ENCODE results near the gene PRLR. TPM values are rescaled to one million over a fixed set of nuclear protein-coding genes. Genes with fewer than 3 reads are reported as not detected.

PRLR gene
- total and polyA plus RNA-seq, 10 of the 15 experiments (the other 5 are each of a cell fraction or from before 2014, with no cell fraction given) = 0.03 to 8.1 (median 0.20) TPM

DNA sequence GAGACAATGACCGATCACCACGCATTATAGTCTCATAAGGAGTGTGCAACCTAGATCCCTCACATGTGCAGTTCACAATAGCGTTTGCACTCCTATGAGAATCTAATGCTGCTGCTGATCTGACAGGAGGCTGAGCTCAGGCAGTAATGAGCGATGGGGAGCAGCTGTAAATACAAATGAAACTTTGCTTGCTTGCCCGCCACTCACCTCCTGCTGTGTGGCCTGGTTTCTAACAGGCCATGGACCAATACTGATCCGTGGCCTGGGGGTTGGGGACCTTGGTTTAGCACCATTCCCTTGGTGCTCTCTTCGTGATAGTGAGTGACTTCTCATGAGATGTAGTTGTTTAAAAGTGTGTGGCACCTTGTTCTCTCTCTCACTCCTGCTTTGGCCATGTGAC lies 50.2 kb downstream of the PRLR start:
- in situ Hi-C loops (cut with MboI) (loop anchor here (5.0 kb wide), 1 partner anchor 88 kb away; no protein-coding TSS in a partner anchor), intact Hi-C loops (cut with micrococcal nuclease; ENCODE audit: unreplicated experiment) (no loop called here)
- no peaks in the 10 kb centered on the region for H3K79me2 ChIP-seq (ENCODE audit: control insufficient read depth, insufficient read depth, low read length)
- RAD21 ChIA-PET (ENCODE audit: unreplicated experiment) = no interaction called here
- ATAC-seq (no peak), DNase-seq (ENCODE audit: low read depth, low spot score) (no peak), FAIRE-seq (no peak)
- H4K20me1 ChIP-seq (ENCODE audit: control insufficient read depth, insufficient read depth) = no peaks in the 10 kb centered on the region
- H3K9ac ChIP-seq (ENCODE audit: control insufficient read depth, insufficient read depth, low read length) = no peak overlapping the region
- CTCF ChIA-PET = interaction anchor here (6.2 kb wide), 1 partner anchor 90 kb away, joined by 91 read pairs; no protein-coding TSS in a partner anchor
- H3K9me3 ChIP-seq (replicated peaks; ENCODE audit: control insufficient read depth, insufficient read depth, low read length) = no peaks in the 10 kb centered on the region; the same call in 2 of the 3 replicates
- no peak overlapping the region for H3K4me2 ChIP-seq (ENCODE audit: control insufficient read depth, insufficient read depth)
- no peak overlapping the region for H2AFZ ChIP-seq (ENCODE audit: control insufficient read depth, low read depth, low read length)
- POLR2A ChIA-PET = no interaction called here
- H3K36me3 ChIP-seq (ENCODE audit: control insufficient read depth in 2 of 2, insufficient read depth in 2 of 2, low read length in 1 of 2) = no peaks in the 10 kb centered on the region
- SMC1A ChIA-PET (ENCODE audit: uncharacterized antibody, unreplicated experiment) = interaction anchor here (1.0 to 5.4 kb wide), 3 partner anchors 33 to 92 kb away, joined by 3 to 27 read pairs (median 8); no protein-coding TSS in a partner anchor
- H3K4me3 ChIP-seq = no peak overlapping the region
- TF ChIP-seq PAX8 (IDR thresholded peaks at IDR 0.05) = no peak
- TF ChIP-seq, protein P1, sequence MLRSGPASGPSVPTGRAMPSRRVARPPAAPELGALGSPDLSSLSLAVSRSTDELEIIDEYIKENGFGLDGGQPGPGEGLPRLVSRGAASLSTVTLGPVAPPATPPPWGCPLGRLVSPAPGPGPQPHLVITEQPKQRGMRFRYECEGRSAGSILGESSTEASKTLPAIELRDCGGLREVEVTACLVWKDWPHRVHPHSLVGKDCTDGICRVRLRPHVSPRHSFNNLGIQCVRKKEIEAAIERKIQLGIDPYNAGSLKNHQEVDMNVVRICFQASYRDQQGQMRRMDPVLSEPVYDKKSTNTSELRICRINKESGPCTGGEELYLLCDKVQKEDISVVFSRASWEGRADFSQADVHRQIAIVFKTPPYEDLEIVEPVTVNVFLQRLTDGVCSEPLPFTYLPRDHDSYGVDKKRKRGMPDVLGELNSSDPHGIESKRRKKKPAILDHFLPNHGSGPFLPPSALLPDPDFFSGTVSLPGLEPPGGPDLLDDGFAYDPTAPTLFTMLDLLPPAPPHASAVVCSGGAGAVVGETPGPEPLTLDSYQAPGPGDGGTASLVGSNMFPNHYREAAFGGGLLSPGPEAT (IDR thresholded peaks at IDR 0.05; ENCODE audit: low read depth) = no peak
- TF ChIP-seq NFYB (IDR thresholded peaks at IDR 0.05; ENCODE audit: insufficient read depth, low read depth, low read length) = no peak
- no peak for TF ChIP-seq NFIC (IDR thresholded peaks at IDR 0.05; ENCODE audit: low read depth, low read length)
- TF ChIP-seq FOXK2 (IDR thresholded peaks at IDR 0.05) = no peak
- TF ChIP-seq ZNF622 (IDR thresholded peaks at IDR 0.05) = no peak
- no peak for TF ChIP-seq IKZF2 (IDR thresholded peaks at IDR 0.05)
- TF ChIP-seq, protein P2, sequence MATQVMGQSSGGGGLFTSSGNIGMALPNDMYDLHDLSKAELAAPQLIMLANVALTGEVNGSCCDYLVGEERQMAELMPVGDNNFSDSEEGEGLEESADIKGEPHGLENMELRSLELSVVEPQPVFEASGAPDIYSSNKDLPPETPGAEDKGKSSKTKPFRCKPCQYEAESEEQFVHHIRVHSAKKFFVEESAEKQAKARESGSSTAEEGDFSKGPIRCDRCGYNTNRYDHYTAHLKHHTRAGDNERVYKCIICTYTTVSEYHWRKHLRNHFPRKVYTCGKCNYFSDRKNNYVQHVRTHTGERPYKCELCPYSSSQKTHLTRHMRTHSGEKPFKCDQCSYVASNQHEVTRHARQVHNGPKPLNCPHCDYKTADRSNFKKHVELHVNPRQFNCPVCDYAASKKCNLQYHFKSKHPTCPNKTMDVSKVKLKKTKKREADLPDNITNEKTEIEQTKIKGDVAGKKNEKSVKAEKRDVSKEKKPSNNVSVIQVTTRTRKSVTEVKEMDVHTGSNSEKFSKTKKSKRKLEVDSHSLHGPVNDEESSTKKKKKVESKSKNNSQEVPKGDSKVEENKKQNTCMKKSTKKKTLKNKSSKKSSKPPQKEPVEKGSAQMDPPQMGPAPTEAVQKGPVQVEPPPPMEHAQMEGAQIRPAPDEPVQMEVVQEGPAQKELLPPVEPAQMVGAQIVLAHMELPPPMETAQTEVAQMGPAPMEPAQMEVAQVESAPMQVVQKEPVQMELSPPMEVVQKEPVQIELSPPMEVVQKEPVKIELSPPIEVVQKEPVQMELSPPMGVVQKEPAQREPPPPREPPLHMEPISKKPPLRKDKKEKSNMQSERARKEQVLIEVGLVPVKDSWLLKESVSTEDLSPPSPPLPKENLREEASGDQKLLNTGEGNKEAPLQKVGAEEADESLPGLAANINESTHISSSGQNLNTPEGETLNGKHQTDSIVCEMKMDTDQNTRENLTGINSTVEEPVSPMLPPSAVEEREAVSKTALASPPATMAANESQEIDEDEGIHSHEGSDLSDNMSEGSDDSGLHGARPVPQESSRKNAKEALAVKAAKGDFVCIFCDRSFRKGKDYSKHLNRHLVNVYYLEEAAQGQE (IDR thresholded peaks at IDR 0.05; ENCODE audit: low read depth, low read length) = no peak
- no peak for TF ChIP-seq GABPA (IDR thresholded peaks at IDR 0.05; ENCODE audit: low read depth)
- TF ChIP-seq LARP7 (IDR thresholded peaks at IDR 0.05) = no peak
- no peak for TF ChIP-seq WRNIP1 (IDR thresholded peaks at IDR 0.05; ENCODE audit: borderline replicate concordance, low read depth, low read length)
- TF ChIP-seq IRF4 (IDR thresholded peaks at IDR 0.05; ENCODE audit: low read depth, low read length) = no peak
- no peak for TF ChIP-seq EZH2 (IDR thresholded peaks at IDR 0.05; ENCODE audit: borderline replicate concordance, control insufficient read depth, low read depth, low read length)
- TF ChIP-seq, protein P3, sequence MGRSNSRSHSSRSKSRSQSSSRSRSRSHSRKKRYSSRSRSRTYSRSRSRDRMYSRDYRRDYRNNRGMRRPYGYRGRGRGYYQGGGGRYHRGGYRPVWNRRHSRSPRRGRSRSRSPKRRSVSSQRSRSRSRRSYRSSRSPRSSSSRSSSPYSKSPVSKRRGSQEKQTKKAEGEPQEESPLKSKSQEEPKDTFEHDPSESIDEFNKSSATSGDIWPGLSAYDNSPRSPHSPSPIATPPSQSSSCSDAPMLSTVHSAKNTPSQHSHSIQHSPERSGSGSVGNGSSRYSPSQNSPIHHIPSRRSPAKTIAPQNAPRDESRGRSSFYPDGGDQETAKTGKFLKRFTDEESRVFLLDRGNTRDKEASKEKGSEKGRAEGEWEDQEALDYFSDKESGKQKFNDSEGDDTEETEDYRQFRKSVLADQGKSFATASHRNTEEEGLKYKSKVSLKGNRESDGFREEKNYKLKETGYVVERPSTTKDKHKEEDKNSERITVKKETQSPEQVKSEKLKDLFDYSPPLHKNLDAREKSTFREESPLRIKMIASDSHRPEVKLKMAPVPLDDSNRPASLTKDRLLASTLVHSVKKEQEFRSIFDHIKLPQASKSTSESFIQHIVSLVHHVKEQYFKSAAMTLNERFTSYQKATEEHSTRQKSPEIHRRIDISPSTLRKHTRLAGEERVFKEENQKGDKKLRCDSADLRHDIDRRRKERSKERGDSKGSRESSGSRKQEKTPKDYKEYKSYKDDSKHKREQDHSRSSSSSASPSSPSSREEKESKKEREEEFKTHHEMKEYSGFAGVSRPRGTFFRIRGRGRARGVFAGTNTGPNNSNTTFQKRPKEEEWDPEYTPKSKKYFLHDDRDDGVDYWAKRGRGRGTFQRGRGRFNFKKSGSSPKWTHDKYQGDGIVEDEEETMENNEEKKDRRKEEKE (IDR thresholded peaks at IDR 0.05) = no peak
- no peak for TF ChIP-seq FOXM1 (IDR thresholded peaks at IDR 0.05; ENCODE audit: low read depth, low read length)
- TF ChIP-seq SP1 (IDR thresholded peaks at IDR 0.05; ENCODE audit: low read depth, low read length) = no peak
- TF ChIP-seq ETV6 (conservative IDR thresholded peaks at IDR 0.05 in 1 of 2, IDR thresholded peaks at IDR 0.05 in 1 of 2; ENCODE audit: borderline replicate concordance in 1 of 2, low read depth in 1 of 2) = no peak
- TF ChIP-seq NR2C2 (IDR thresholded peaks at IDR 0.05; ENCODE audit: borderline replicate concordance, control insufficient read depth, insufficient read length, low read depth) = no peak
- no TSS peak for BruUV-seq (replicated peaks)
- H3K27ac ChIP-seq (ENCODE audit: control insufficient read depth, insufficient read depth) = no peak overlapping the region
- 34% methylated on average over 7 of the region's 7 CpGs for WGBS (ENCODE audit: insufficient coverage, insufficient replicate concordance, low lambda C conversion rate, missing lambda C conversion rate)
- no peaks in the 10 kb centered on the region for H3K27me3 ChIP-seq (replicated peaks in 1 of 2; ENCODE audit: control insufficient read depth in 2 of 2, insufficient read depth in 2 of 2, low read length in 1 of 2)
- H3K4me1 ChIP-seq (ENCODE audit: control insufficient read depth, insufficient read depth, low read length) = no peaks in the 10 kb centered on the region
